Stomach (tissue), 4 donors: ENCODE results near the gene SIM2.

Experiments used
- EP300 ChIP-seq: sonication (generic); formaldehyde crosslinking; IDR thresholded peaks from one replicate; pipeline ENCODE4 v1.6.1; 2017; ENCODE audit warnings: antibody characterized with exemption
- POLR2A ChIP-seq, 4 donors: fragments of 450-650 bp; IDR thresholded peaks; one replicate each; pipeline ENCODE4 v1.6.1; 2016; ENCODE audit warnings: antibody characterized with exemption in 4 of 4, control low read depth in 2 of 4, mild to moderate bottlenecking in 1 of 4, moderate library complexity in 1 of 4
- POLR2AphosphoS5 ChIP-seq, 3 donors: sonication (generic); formaldehyde crosslinking; IDR thresholded peaks; one replicate each; pipeline ENCODE4 v1.6.1; 2016; ENCODE audit warnings: antibody characterized with exemption in 3 of 3
- TF ChIP-seq, protein P1 (sequence below), 7 experiments: fragments of 450-650 bp in 4 of 7; fragments of 200-600 bp in 3 of 7; sonication (generic) in 3 of 7; IDR thresholded peaks; one replicate each; pipeline ENCODE4 v1.5.1; 2016 to 2019; ENCODE audit warnings: antibody characterized with exemption in 7 of 7, control low read depth in 2 of 7, mild to moderate bottlenecking in 1 of 7

- TF ChIP-seq, protein P1, sequence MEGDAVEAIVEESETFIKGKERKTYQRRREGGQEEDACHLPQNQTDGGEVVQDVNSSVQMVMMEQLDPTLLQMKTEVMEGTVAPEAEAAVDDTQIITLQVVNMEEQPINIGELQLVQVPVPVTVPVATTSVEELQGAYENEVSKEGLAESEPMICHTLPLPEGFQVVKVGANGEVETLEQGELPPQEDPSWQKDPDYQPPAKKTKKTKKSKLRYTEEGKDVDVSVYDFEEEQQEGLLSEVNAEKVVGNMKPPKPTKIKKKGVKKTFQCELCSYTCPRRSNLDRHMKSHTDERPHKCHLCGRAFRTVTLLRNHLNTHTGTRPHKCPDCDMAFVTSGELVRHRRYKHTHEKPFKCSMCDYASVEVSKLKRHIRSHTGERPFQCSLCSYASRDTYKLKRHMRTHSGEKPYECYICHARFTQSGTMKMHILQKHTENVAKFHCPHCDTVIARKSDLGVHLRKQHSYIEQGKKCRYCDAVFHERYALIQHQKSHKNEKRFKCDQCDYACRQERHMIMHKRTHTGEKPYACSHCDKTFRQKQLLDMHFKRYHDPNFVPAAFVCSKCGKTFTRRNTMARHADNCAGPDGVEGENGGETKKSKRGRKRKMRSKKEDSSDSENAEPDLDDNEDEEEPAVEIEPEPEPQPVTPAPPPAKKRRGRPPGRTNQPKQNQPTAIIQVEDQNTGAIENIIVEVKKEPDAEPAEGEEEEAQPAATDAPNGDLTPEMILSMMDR (IDR thresholded peaks at IDR 0.05) = no peak
- no peak for TF ChIP-seq EP300
- TF ChIP-seq POLR2AphosphoS5 (IDR thresholded peaks at IDR 0.05) = no peak
- TF ChIP-seq POLR2A (IDR thresholded peaks at IDR 0.05) = no peak
Measured at GRCh38 chr21:36747041-36747814, 48.3 kb downstream of the SIM2 start.
